ENCODE results near the gene C1orf53. TPM values are rescaled to one million over a fixed set of nuclear protein-coding genes. Genes with fewer than 3 reads are reported as not detected.

The C1orf53 gene
- total RNA-seq, 4 donors from 2014 or later, result 9.9 TPM; not detected in 3

- Histone ChIP-seq H3K4me1 (peaks cover 0 to 9% (median 0%) of the 10 kb centered on the region in 4 donors), H3K36me3 (no peaks in the 10 kb centered on the region), H3K9me3 (no peaks in the 10 kb centered on the region), H3K27me3 (peaks cover 0 to 9% of the 10 kb centered on the region in 2 donors), H3K4me3 (peak overlapping the region; percentile 72 to 92 (median 81)), H3K27ac (peak overlapping the region in 3 of 4 donors; percentile 63 to 92 (median 84))
- DNase-seq, result no peak
- TF ChIP-seq POLR2A (IDR thresholded peaks at IDR 0.05) (no peak), CTCF (IDR thresholded peaks at IDR 0.05) (no peak)
Observed at GRCh38 chr1:197903196-197903514, 725 bp downstream of the C1orf53 start.

DNA sequence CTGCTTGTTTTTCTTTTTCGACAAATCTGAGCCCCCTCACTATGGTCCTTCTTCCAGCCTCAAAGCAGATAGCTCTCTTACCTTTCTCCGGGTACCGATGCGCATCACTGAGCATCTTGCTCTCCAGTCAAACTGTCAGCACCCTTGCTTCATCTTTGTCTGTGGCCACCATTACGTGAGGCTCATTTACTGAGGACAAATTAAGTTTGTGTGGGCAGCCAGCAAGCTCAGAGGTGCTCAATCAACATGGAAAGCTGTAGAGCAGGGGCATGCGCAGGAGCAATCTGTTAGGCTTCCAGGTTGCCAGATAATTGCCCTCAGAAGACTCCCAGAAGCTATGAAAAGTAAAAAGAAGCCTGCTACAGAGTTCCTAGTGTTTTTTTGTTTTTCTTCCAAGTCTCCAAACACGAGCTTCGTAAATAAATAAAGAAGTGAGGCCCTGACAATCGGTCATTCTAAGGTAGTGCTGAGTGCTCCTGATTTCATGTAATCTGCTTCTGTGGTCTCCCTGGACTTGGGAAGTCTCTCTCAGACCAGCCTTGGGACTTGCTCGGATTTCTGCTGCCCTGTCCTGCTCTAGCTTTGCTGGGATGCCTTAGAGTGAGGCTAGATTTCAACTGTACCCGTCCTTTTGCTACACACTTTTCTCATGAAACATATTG lies 1.8 kb downstream of the C1orf53 start:
- no peak overlapping the region for H3K4me3 ChIP-seq
- TF ChIP-seq POLR2A (IDR thresholded peaks at IDR 0.05), result no peak
- no peak for TF ChIP-seq CTCF (IDR thresholded peaks at IDR 0.05)
- no peaks in the 10 kb centered on the region for H3K36me3 ChIP-seq
- H3K9me3 ChIP-seq, result no peaks in the 10 kb centered on the region
- peaks cover 0 to 9% (median 0%) of the 10 kb centered on the region in 4 donors for H3K4me1 ChIP-seq
- no peak overlapping the region for H3K27ac ChIP-seq
- DNase-seq, result no peak
- peaks cover 0 to 19% of the 10 kb centered on the region in 2 donors for H3K27me3 ChIP-seq

- no peaks in the 10 kb centered on the region for H3K36me3 ChIP-seq
- H3K9me3 ChIP-seq, result no peaks in the 10 kb centered on the region
- no peak for DNase-seq
- H3K4me3 ChIP-seq, result no peak overlapping the region
- no peak for TF ChIP-seq CTCF (IDR thresholded peaks at IDR 0.05)
- no peak for TF ChIP-seq POLR2A (IDR thresholded peaks at IDR 0.05)
- no peak overlapping the region for H3K27ac ChIP-seq
- H3K27me3 ChIP-seq, result peaks cover 0 to 27% of the 10 kb centered on the region in 2 donors
- peaks cover 0 to 15% (median 2%) of the 10 kb centered on the region in 4 donors for H3K4me1 ChIP-seq
Observed at GRCh38 chr1:197905699-197906351, 3.4 kb downstream of the C1orf53 start.

DNA sequence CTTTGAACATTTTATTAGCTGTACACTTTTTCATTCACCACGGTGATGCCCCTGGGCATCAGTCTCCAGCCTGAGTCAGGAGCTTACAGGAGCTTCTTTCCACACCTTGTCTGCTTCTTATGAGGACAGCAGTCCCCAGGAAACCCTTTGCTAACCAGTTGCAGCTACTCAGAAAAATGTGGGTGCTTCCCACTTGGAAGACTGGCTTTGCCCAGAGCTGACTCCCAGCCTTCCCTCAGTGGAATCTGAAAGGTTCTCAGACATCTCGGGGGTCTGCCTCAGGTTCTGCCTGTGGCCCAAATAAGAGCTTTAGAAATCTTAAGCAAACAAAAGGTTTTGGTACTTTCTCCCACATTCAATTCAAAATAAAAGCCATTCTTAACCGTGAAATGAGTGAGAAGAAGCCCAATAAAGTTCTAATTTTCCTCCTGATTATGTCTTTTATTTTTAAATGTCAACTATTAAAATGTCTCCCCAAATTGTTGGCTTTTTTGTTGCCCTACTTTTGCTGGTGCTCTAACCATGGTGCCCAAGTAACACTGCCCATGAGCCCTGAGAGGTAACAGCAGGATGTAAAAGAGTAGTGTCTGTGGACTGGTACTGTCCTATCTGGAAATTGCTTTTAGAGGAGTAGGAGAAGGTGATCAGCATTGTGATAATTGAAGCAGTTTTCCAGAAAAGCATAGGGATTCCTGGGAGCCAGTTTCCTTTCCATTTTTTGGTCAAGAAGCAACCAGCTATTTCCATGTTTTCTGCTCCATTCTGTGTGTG lies 5.6 kb downstream of the C1orf53 start:
- H3K36me3 ChIP-seq, result no peaks in the 10 kb centered on the region
- H3K4me1 ChIP-seq, result peaks cover 0 to 32% (median 16%) of the 10 kb centered on the region in 4 donors
- H3K27me3 ChIP-seq, result peaks cover 0 to 45% of the 10 kb centered on the region in 2 donors
- H3K27ac ChIP-seq, result no peak overlapping the region
- no peak overlapping the region for H3K4me3 ChIP-seq
- H3K9me3 ChIP-seq, result no peaks in the 10 kb centered on the region
- no peak for DNase-seq
- TF ChIP-seq POLR2A (IDR thresholded peaks at IDR 0.05), result no peak
- no peak for TF ChIP-seq CTCF (IDR thresholded peaks at IDR 0.05)

GRCh38 chr1:197908716-197909220 lies 6.3 kb downstream of the C1orf53 start:
- TF ChIP-seq POLR2A (IDR thresholded peaks at IDR 0.05) (no peak), CTCF (IDR thresholded peaks at IDR 0.05) (no peak)
- Histone ChIP-seq H3K27me3 (peaks cover 0 to 45% of the 10 kb centered on the region in 2 donors), H3K36me3 (no peaks in the 10 kb centered on the region), H3K4me3 (no peak overlapping the region), H3K4me1 (peaks cover 0 to 35% (median 16%) of the 10 kb centered on the region in 4 donors), H3K27ac (no peak overlapping the region), H3K9me3 (no peaks in the 10 kb centered on the region)
- no peak for DNase-seq
